Endothelial cell of umbilical vein (primary cell): ENCODE measurements around the gene GNAQ.

ENCODE experiments used
- EZH2 ChIP-seq: IDR thresholded peaks from 2 replicates; pipeline ENCODE4 v1.6.1; 2012; ENCODE audit warnings: borderline replicate concordance, low read depth, mild to moderate bottlenecking, moderate library complexity, low read length, inconsistent platforms; ENCODE audit not compliant: severe bottlenecking
- POLR2A ChIP-seq: IDR thresholded peaks from 2 replicates; pipeline ENCODE4 v1.6.1; 2012; ENCODE audit warnings: low read depth, mild to moderate bottlenecking, control low read depth, low read length
- POLR2AphosphoS5 ChIP-seq: IDR thresholded peaks from 2 replicates; pipeline ENCODE4 v1.6.1; 2012; ENCODE audit warnings: low read depth, mild to moderate bottlenecking, control low read depth, low read length, moderate library complexity; ENCODE audit not compliant: insufficient read depth
- TF ChIP-seq, protein P1 (sequence below), 2 donors: IDR thresholded peaks; 1 replicate in 1 of 2; 2 replicates in 1 of 2; pipeline ENCODE4 v1.5.1; 2011; ENCODE audit warnings: low read length in 2 of 2, mild to moderate bottlenecking in 2 of 2, moderate library complexity in 2 of 2, control low read depth in 1 of 2, inconsistent platforms in 1 of 2, low read depth in 1 of 2; ENCODE audit not compliant: insufficient read depth in 1 of 2; ENCODE audit errors: extremely low read depth in 1 of 2
- TF ChIP-seq, protein P2 (sequence below): IDR thresholded peaks from 2 replicates; pipeline ENCODE4 v1.6.1; 2011; ENCODE audit not compliant: insufficient read depth, insufficient read length

DNA sequence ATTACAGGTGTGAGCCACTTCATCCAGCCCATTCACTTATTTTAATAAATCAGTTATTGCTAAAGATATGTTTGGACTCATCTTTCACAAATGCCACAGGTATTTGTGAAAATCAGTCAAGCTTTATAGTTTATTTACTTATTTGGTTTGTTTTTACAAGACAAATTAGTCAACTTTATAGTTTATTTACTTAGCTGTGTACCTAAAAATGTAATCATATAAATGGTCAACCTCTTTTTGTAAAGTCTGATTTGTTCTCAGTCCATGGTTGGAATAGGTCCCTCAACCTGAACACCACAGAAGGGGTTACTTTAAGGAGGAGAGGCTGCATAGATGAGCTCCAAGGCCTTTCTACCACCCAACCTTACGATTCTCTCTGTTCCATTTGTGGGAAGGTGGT lies 80.2 kb downstream of the GNAQ start:
- no peak for TF ChIP-seq POLR2A
- TF ChIP-seq, protein P1, sequence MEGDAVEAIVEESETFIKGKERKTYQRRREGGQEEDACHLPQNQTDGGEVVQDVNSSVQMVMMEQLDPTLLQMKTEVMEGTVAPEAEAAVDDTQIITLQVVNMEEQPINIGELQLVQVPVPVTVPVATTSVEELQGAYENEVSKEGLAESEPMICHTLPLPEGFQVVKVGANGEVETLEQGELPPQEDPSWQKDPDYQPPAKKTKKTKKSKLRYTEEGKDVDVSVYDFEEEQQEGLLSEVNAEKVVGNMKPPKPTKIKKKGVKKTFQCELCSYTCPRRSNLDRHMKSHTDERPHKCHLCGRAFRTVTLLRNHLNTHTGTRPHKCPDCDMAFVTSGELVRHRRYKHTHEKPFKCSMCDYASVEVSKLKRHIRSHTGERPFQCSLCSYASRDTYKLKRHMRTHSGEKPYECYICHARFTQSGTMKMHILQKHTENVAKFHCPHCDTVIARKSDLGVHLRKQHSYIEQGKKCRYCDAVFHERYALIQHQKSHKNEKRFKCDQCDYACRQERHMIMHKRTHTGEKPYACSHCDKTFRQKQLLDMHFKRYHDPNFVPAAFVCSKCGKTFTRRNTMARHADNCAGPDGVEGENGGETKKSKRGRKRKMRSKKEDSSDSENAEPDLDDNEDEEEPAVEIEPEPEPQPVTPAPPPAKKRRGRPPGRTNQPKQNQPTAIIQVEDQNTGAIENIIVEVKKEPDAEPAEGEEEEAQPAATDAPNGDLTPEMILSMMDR (IDR thresholded peaks at IDR 0.05; ENCODE audit: extremely low read depth in 1 of 2, insufficient read depth in 1 of 2, low read depth in 1 of 2, low read length in 2 of 2), result no peak
- no peak for TF ChIP-seq EZH2
- no peak for TF ChIP-seq POLR2AphosphoS5
- TF ChIP-seq, protein P2, sequence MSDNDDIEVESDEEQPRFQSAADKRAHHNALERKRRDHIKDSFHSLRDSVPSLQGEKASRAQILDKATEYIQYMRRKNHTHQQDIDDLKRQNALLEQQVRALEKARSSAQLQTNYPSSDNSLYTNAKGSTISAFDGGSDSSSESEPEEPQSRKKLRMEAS, result no peak
